ENCODE data around the gene ITGAL. TPM values are rescaled to one million over a fixed set of nuclear protein-coding genes. Genes with fewer than 3 reads are reported as not detected.

The ITGAL gene
- total RNA-seq, 1 experiment from 2014 or later, result not detected

DNA sequence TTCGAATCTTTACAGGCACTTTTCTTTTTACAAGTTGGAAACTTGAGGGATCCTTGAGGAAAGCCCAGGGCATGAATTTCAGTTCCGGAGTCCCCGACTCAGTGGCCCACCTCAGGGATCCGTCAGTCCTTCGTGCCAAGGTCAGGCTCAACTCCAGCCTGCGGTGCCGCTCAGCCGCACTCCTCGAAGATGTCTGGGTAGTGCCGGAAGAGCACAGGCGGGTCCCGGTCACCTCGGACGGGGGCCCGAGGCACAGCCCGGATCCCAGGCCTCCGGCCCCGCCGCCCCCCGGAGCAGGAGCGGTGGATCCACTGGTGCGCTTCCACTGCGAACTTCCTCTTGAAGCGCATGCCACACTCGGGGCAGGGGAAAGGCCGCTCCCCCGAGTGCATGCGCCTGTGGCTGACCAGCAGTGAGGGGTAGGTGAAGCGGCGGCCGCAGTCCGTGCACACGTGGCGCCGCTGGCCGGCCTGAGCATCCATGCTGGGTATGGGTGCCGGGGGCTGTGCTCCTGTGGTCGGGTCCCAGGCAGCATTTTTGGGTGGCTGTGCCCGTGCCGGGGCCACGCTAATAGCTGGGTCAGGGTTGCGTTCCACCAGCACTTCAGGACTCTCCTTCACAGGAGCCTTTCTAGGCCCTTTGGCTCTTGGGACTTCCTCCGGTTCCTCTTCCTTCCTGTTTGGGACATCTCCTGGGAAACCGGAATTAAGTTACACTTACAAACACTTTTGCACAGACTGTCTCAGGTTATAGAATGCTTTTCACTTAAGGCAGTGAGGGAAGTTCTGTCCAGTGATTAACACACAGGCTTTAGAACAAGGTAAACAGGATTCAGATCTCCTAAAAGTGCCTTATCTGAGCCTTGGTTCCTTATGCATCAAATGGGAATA, 97.4 kb downstream of the ITGAL start:
- no peak overlapping the region for H3K9ac ChIP-seq (ENCODE audit: extremely low read depth, insufficient read length, low read length)
- H2BK20ac ChIP-seq (ENCODE audit: low read depth, low read length, poor library complexity, severe bottlenecking), result no peak overlapping the region
- H4K5ac ChIP-seq (ENCODE audit: insufficient read length, low read depth, low read length), result no peak overlapping the region
- Mint-ChIP-seq H3K27ac (no peak overlapping the region), H3K36me3 (ENCODE audit: insufficient read depth in 1 of 3, low read depth in 3 of 3) (no peaks in the 10 kb centered on the region), H3K9me3 (no peaks in the 10 kb centered on the region), H3K4me1 (peaks cover 13 to 22% of the 10 kb centered on the region in 2 experiments), H3K4me3 (peak overlapping the region; percentile 7 to 55; a peak in 4 of 5 replicates), H3K27me3 (ENCODE audit: low read depth) (peaks cover 12% of the 10 kb centered on the region)
- no peaks in the 10 kb centered on the region for H3K9me3 ChIP-seq (ENCODE audit: control insufficient read depth, low read depth, low read length)
- no peak overlapping the region for H2AFZ ChIP-seq (ENCODE audit: low read length)
- no peak overlapping the region for H4K8ac ChIP-seq (replicated peaks; ENCODE audit: insufficient read length, low read depth, low read length)
- no peaks in the 10 kb centered on the region for H4K20me1 ChIP-seq (ENCODE audit: control insufficient read depth, insufficient read depth, insufficient read length)
- TF ChIP-seq, protein P1, sequence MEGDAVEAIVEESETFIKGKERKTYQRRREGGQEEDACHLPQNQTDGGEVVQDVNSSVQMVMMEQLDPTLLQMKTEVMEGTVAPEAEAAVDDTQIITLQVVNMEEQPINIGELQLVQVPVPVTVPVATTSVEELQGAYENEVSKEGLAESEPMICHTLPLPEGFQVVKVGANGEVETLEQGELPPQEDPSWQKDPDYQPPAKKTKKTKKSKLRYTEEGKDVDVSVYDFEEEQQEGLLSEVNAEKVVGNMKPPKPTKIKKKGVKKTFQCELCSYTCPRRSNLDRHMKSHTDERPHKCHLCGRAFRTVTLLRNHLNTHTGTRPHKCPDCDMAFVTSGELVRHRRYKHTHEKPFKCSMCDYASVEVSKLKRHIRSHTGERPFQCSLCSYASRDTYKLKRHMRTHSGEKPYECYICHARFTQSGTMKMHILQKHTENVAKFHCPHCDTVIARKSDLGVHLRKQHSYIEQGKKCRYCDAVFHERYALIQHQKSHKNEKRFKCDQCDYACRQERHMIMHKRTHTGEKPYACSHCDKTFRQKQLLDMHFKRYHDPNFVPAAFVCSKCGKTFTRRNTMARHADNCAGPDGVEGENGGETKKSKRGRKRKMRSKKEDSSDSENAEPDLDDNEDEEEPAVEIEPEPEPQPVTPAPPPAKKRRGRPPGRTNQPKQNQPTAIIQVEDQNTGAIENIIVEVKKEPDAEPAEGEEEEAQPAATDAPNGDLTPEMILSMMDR (conservative IDR thresholded peaks at IDR 0.05), result no peak
- peak; percentile 30 for DNase-seq
- no peak overlapping the region for H3K4ac ChIP-seq (ENCODE audit: low read depth, low read length)
- no CpG with 5 or more reads among the region's 44 CpGs for WGBS (ENCODE audit: extremely low coverage, insufficient read length, low lambda C conversion rate)
- no peak overlapping the region for H4K91ac ChIP-seq (ENCODE audit: insufficient read length, low read depth, low read length)
- H2AK5ac ChIP-seq (ENCODE audit: insufficient read length, low read length), result no peak overlapping the region
- H3K27ac ChIP-seq (ENCODE audit: insufficient read length, low read depth, low read length), result no peak overlapping the region
- no peak overlapping the region for H3K14ac ChIP-seq (ENCODE audit: insufficient read depth, low read length)
- H3K27me3 ChIP-seq (ENCODE audit: insufficient read depth, low read length), result no peaks in the 10 kb centered on the region
- H2BK120ac ChIP-seq (ENCODE audit: low read depth, low read length, poor library complexity, severe bottlenecking), result no peak overlapping the region
- no peaks in the 10 kb centered on the region; the same call in 1 of the 2 replicates for H3K4me1 ChIP-seq (ENCODE audit: insufficient read depth, low read length)
- no peak overlapping the region for H2BK5ac ChIP-seq (ENCODE audit: insufficient read length, low read length)
- peak overlapping the region; percentile 96 for H3K4me2 ChIP-seq (ENCODE audit: insufficient read depth, insufficient read length, low read length)
- no peak overlapping the region for H3K18ac ChIP-seq (ENCODE audit: insufficient read length, low read depth, low read length)
- H3K79me2 ChIP-seq (ENCODE audit: insufficient read depth, low read length), result no peaks in the 10 kb centered on the region
- no peak overlapping the region for H2BK15ac ChIP-seq (ENCODE audit: low read depth, low read length)
- no peak overlapping the region for H3T11ph ChIP-seq (ENCODE audit: low read length)
- H3K23me2 ChIP-seq (ENCODE audit: insufficient read length, low read depth, low read length, poor library complexity, severe bottlenecking), result peaks cover 16% of the 10 kb centered on the region
- H3K56ac ChIP-seq (ENCODE audit: insufficient read length, low read depth, low read length), result no peak overlapping the region
- no peak overlapping the region for H3K23ac ChIP-seq (ENCODE audit: insufficient read length, low read depth, low read length)
- no peaks in the 10 kb centered on the region for H3K79me1 ChIP-seq (ENCODE audit: insufficient read depth, low read depth, low read length, poor library complexity, severe bottlenecking)
- H2BK12ac ChIP-seq (ENCODE audit: insufficient read length, low read depth, low read length), result no peak overlapping the region

All from H9 (cell line).